Colonic mucosa (tissue), 4 donors: Measurements from ENCODE around the gene BAG5. TPM values are rescaled to one million over a fixed set of nuclear protein-coding genes. Genes with fewer than 3 reads are reported as not detected.
A peak's percentile ranks its signal among the peaks of the same experiment; 100 is the strongest.
"Not testable (repeated sequence)": the region's sequence is repeated elsewhere in the genome, so short reads cannot be mapped to it uniquely, and the experiment has no call there.

Experiments used
- DNase-seq: peaks from one replicate; pipeline ENCODE4 v3.0.0-alpha.2; 2020
- H3K27ac ChIP-seq: fragments of 200-600 bp; one replicate; pipeline ENCODE4 v1.8.0; 2021
- H3K27me3 ChIP-seq: fragments of 200-600 bp; one replicate; pipeline ENCODE4 v1.8.0; 2021
- H3K36me3 ChIP-seq: fragments of 200-600 bp; one replicate; pipeline ENCODE4 v1.8.0; 2021
- H3K4me1 ChIP-seq: fragments of 200-600 bp; one replicate; pipeline ENCODE4 v1.8.0; 2021; ENCODE audit warnings: mild to moderate bottlenecking
- H3K4me3 ChIP-seq: fragments of 200-600 bp; one replicate; pipeline ENCODE4 v1.8.0; 2021
- H3K9ac ChIP-seq, 2 donors: one replicate each; pipeline ENCODE4 v1.7.0; 2013; ENCODE audit warnings: control low read depth in 2 of 2, low read depth in 2 of 2, low read length in 2 of 2
- H3K9me3 ChIP-seq: fragments of 200-600 bp; one replicate; pipeline ENCODE4 v1.8.0; 2021
- intact Hi-C: fragments of 100-400 bp; cut with DNase I; formaldehyde crosslinking; loops from one replicate; pipeline ENCODE4 v1.14.1; 2022
- total RNA-seq, 2 donors: library from RNA; stranded (reverse); fragmentation: NEBNext Ultra II Directional in 1 of 2; extraction: Animal tissue kit (Norgen Biotek cat#: 25700) in 1 of 2; gene quantifications; one replicate each; pipeline ENCODE4 v1.2.1, GENCODE V29; 2021
- TF ChIP-seq, protein P1 (sequence below): fragments of 200-600 bp; IDR thresholded peaks from one replicate; pipeline ENCODE4 v1.8.0; 2022; ENCODE audit warnings: antibody characterized with exemption, mild to moderate bottlenecking
- donor health status: healthy.
- donor health status: DM: no; HTN: no; CAD: no.
- donor health status: DM: no; HTN: no; CAD: no.

Gene BAG5
- total RNA-seq, 2 donors from 2014 or later = 26.8 to 29.7 TPM

DNA sequence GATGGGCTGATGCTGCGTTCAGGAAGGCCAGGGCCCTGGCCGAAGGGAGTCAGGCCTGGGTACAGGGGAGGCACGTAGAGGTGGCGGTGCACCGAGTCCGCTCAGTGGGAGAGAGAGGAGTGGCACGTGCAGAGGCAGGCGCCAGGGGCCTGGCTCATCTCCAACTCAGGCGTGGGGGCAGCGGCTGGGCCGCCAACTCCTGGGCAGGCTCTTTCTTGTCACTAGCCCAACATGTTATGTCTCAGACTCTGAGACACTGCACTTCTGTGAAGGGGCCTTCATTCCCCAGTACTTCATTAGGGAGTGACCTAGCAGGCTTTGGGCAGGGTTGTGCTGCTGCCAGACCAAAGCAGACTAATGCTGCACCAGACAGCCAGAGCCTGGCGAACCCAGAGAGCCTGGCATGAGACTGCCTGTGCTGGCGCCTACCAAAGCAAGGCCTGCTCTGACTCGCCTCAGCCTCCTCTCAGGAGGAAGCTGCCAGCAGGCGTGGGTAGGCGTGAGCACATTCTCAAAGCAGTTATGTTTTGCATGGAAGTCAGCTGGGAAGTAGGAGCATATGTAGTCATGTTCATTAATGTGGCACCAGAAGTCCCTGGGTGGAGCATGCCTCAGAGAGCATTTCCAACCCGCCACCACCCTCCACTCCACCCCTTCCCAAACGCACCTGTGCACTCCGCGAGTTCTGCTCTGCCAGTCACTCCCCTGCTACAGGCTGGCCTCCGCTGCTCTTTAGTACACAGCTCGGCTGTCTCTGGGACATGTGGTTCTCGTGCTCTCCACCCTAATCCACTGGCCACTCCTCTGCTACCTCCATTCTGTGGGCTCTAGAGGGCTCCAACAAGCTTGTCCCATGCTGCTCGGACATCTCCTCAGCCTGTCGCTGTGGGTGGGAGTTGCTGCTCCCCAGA lies 49.5 kb downstream of the BAG5 start:
- no peaks in the 10 kb centered on the region for H3K36me3 ChIP-seq
- peak overlapping the region in 1 of 2 donors; percentile 56 for H3K9ac ChIP-seq
- H3K4me1 ChIP-seq = peaks cover 8% of the 10 kb centered on the region
- TF ChIP-seq, protein P1, sequence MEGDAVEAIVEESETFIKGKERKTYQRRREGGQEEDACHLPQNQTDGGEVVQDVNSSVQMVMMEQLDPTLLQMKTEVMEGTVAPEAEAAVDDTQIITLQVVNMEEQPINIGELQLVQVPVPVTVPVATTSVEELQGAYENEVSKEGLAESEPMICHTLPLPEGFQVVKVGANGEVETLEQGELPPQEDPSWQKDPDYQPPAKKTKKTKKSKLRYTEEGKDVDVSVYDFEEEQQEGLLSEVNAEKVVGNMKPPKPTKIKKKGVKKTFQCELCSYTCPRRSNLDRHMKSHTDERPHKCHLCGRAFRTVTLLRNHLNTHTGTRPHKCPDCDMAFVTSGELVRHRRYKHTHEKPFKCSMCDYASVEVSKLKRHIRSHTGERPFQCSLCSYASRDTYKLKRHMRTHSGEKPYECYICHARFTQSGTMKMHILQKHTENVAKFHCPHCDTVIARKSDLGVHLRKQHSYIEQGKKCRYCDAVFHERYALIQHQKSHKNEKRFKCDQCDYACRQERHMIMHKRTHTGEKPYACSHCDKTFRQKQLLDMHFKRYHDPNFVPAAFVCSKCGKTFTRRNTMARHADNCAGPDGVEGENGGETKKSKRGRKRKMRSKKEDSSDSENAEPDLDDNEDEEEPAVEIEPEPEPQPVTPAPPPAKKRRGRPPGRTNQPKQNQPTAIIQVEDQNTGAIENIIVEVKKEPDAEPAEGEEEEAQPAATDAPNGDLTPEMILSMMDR = no peak
- H3K27me3 ChIP-seq = no peaks in the 10 kb centered on the region
- H3K4me3 ChIP-seq = no peak overlapping the region
- H3K27ac ChIP-seq = peak overlapping the region; percentile 45
- peak; percentile 68 for DNase-seq
- no peaks in the 10 kb centered on the region for H3K9me3 ChIP-seq
- intact Hi-C loops = no loop called here

DNA sequence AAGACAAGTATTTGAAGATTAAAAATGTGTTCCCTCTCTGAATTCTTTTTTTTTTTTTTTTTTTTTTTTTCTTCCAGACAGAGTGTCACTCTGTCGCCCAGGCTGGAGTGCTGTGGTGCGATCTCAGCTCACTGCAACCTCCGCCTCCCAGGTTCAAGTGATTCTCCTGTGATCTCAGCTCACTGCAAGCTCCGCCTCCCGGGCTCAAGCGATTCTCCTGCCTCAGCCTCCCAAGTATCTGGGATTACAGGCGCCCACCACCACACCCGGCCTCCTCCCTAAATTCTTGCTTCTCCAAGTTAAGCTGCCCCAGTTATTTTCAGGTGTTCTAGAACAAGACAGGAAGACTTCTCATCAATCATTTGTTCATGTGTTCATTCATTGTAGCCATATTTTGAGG lies 50.3 kb downstream of the BAG5 start:
- DNase-seq, H3K36me3 ChIP-seq, H3K9me3 ChIP-seq, H3K4me3 ChIP-seq, H3K4me1 ChIP-seq, H3K27me3 ChIP-seq, intact Hi-C loops: not testable (repeated sequence)
- peak overlapping the region in 1 of 2 donors; percentile 56 for H3K9ac ChIP-seq
- peak overlapping the region; percentile 45 for H3K27ac ChIP-seq

DNA sequence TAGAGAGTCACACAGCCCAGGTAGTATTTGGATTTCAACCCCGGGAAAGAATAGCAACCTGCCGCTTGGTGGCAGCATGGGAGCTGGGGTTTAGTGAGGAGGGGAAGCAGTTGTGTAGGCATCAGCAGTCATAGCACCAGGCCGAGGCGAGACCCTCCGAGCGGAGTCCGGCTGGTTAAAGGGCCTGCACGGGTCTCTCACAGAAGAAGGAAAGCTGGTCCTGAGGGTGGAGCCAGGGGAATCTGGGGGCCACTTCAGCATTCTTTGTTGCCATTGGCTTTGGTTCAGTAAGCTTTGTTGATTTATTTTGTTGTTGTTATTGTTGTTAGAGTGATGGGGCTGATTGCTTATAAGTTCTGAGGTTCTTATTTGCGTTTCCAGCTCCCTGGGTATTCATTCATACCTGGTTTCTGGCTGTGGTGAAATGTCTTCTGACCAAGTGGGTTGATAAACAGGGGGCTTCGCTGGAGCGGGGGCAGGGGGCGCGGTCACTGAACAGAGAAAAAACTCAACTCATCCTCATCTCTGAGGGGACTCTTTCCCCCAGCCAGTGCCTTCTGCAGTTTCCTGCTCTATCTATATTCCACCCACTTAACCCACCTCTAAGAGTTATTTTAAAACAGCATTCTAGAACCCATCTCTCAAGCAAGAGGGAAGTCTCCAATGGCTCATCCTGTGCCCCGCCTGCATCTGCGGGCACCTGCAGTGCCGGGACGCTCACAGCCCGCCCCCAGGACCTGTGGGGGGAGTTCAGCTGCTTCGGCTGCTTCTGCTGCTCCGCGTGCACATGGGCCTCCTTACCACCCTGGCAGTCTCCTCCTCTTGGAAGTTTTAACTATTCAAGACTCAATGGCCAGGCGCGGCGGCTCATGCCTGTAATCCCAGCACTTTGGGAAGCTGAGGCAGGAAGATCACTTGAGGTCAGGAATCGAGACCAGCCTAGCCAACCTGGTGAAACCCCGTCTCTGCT lies 51.4 kb downstream of the BAG5 start:
- Histone ChIP-seq H3K27ac (no peak overlapping the region), H3K36me3 (no peaks in the 10 kb centered on the region), H3K9ac (no peak overlapping the region), H3K4me1 (peaks cover 8% of the 10 kb centered on the region), H3K4me3 (no peak overlapping the region), H3K9me3 (no peaks in the 10 kb centered on the region), H3K27me3 (no peaks in the 10 kb centered on the region)
- intact Hi-C loops = no loop called here
- TF ChIP-seq, protein P1 = no peak
- no peak for DNase-seq

DNA sequence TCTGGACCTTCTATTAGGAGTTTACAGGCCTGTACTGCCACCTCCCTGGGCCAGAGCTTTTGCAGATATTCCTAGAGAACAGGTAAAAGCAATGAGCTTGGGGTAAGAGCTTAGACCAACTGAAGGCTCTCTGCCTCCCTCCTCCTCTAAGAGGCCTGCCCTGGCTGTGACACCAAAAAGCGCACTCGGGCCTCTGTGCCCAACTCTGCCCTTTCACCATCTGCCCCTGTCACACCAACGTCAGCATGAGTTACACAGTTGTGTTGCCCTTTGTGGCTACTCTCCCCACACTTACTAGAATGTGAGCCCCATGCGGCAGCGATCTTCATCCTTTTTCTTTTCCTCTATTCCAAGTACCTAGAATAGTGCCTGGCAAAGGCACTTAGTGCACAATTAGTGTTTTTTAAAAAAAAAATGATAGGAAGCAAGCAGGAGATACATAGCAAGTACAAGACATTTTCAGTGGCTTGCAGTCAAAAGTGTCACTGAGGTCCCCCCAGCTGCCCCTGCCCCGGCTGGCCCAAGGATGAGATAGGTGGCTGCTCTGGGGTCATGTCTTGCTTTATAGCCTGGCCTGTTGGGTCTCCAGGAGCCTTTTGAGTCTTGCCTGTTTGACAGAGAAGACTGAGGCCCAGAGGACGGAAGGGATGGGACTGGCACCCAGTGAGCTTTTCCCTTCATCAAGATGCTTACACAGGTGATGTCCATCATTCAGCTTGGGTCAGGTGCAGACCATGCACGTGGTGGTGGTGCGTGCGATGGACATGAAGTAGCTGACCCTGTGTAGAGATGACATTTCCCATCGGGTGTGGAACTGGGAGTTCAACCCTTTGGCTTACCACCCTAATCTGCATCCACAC lies 52.4 kb downstream of the BAG5 start:
- Histone ChIP-seq H3K4me1 (peaks cover 8% of the 10 kb centered on the region), H3K36me3 (peaks cover 7% of the 10 kb centered on the region), H3K9me3 (no peaks in the 10 kb centered on the region), H3K4me3 (no peak overlapping the region), H3K9ac (no peak overlapping the region), H3K27ac (no peak overlapping the region), H3K27me3 (no peaks in the 10 kb centered on the region)
- intact Hi-C loops = no loop called here
- TF ChIP-seq, protein P1 = no peak
- no peak for DNase-seq

DNA sequence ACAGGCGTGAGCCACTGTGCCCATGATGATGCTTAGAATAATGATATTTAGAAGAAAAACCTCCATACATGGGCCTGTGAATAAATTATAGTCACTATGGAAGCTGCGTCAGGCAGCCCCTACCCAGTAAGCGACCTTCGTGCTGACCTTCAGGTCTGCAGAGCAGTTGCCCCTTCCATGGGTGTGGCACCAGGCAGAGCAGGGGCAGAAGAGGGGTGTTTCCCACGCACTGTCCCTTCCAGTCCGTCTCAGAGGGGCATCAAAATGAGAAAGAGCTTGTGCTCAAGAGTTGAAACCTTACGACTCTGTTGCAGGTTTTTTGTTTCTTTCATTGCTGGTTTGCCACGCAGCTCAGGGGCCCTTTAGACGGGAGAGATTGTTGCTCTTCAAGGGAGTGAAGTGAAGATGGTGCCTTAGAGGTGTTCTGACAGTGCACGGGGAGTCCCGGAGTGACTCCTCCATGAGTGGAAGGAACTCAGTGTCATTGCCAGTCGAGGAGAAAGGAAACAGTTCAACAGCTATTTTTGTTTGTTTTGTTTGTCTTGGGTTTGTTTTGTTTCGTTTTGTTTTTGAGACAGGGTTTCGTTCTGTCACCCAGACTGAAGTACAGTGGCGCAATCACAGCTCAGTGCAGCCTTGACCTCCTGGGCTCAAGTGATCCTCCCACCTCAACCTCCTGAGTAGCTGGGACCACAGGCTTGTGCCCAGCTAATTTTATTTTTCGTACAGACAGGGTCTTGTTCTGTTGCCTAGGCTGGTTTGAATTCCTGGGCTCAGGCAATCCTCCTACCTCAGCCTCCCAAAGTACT lies 53.7 kb downstream of the BAG5 start:
- no peak overlapping the region for H3K27ac ChIP-seq
- no peak for DNase-seq
- TF ChIP-seq, protein P1 = no peak

More for the DNA sequence above, 53.7 kb downstream of the BAG5 start:
- Histone ChIP-seq H3K4me3 (no peak overlapping the region), H3K36me3 (peaks cover 16% of the 10 kb centered on the region), H3K4me1 (peaks cover 8% of the 10 kb centered on the region), H3K9ac (no peak overlapping the region), H3K27me3 (no peaks in the 10 kb centered on the region), H3K9me3 (no peaks in the 10 kb centered on the region)
- intact Hi-C loops = no loop called here
